Medulla oblongata (tissue), 1 donor: ENCODE data around the gene CX3CR1.
"Not testable (repeated sequence)": the region's sequence is repeated elsewhere in the genome, so short reads cannot be mapped to it uniquely, and the experiment has no call there.

Source experiments
- DNase-seq: peaks from one replicate; pipeline ENCODE4 v3.0.0-alpha.2; 2015; ENCODE audit errors: extremely low spot score

The CX3CR1 gene

GRCh38 chr3:39267631-39268548 lies 11.9 kb downstream of the CX3CR1 start:
- no peak for DNase-seq

GRCh38 chr3:39264053-39264452 lies 15.8 kb downstream of the CX3CR1 start:
- no peak for DNase-seq

GRCh38 chr3:39263576-39263975 lies 16.3 kb downstream of the CX3CR1 start:
- no peak for DNase-seq

GRCh38 chr3:39262846-39263245 lies 17.0 kb downstream of the CX3CR1 start:
- DNase-seq: no peak

GRCh38 chr3:39261726-39262125 lies 18.1 kb downstream of the CX3CR1 start:
- DNase-seq: no peak

GRCh38 chr3:39260957-39261356 lies 18.9 kb downstream of the CX3CR1 start:
- DNase-seq: peak; percentile 83

- no peak for DNase-seq
Observed at GRCh38 chr3:39260318-39260717, 19.5 kb downstream of the CX3CR1 start.

GRCh38 chr3:39255503-39256325 lies 24.1 kb downstream of the CX3CR1 start:
- DNase-seq: peak; percentile 79

- no peak for DNase-seq
Observed at GRCh38 chr3:39254806-39255449, 24.9 kb downstream of the CX3CR1 start.

GRCh38 chr3:39251576-39251975 lies 28.3 kb downstream of the CX3CR1 start:
- DNase-seq: no peak

GRCh38 chr3:39250116-39250747 lies 29.6 kb downstream of the CX3CR1 start:
- DNase-seq: peak; percentile 84

- DNase-seq: peak; percentile 51
Observed at GRCh38 chr3:39249453-39250115, 30.3 kb downstream of the CX3CR1 start.

GRCh38 chr3:39241561-39241960 lies 38.3 kb downstream of the CX3CR1 start:
- no peak for DNase-seq

GRCh38 chr3:39237027-39237426 lies 42.8 kb downstream of the CX3CR1 start:
- DNase-seq: no peak

- DNase-seq: no peak
Observed at GRCh38 chr3:39234651-39235050, 45.2 kb downstream of the CX3CR1 start.

- DNase-seq: no peak
Observed at GRCh38 chr3:39232859-39233258, 47.0 kb downstream of the CX3CR1 start.

- DNase-seq: no peak
Observed at GRCh38 chr3:39230453-39230852, 49.4 kb downstream of the CX3CR1 start.

- DNase-seq: no peak
Observed at GRCh38 chr3:39228496-39228895, 51.3 kb downstream of the CX3CR1 start.

GRCh38 chr3:39227596-39227995 lies 52.2 kb downstream of the CX3CR1 start:
- DNase-seq: not testable (repeated sequence)

GRCh38 chr3:39226106-39226741 lies 53.6 kb downstream of the CX3CR1 start:
- no peak for DNase-seq

GRCh38 chr3:39224288-39224687 lies 55.5 kb downstream of the CX3CR1 start:
- DNase-seq: no peak
